GM08714 (cell line): ENCODE data around the gene STIL.
"Not testable (repeated sequence)": the region's sequence is repeated elsewhere in the genome, so short reads cannot be mapped to it uniquely, and the experiment has no call there.

ENCODE experiments used
- H3K4me3 ChIP-seq: fragments of 200-500 bp; sonication (Bioruptor generic); 2 replicates; pipeline ENCODE4 v1.5.1; 2014; ENCODE audit warnings: mild to moderate bottlenecking, low read length, inconsistent platforms
- ZNF274 ChIP-seq: IDR thresholded peaks from 2 replicates; pipeline ENCODE4 v1.6.1; 2012; ENCODE audit warnings: mild to moderate bottlenecking, low read depth, low read length

STIL gene

DNA sequence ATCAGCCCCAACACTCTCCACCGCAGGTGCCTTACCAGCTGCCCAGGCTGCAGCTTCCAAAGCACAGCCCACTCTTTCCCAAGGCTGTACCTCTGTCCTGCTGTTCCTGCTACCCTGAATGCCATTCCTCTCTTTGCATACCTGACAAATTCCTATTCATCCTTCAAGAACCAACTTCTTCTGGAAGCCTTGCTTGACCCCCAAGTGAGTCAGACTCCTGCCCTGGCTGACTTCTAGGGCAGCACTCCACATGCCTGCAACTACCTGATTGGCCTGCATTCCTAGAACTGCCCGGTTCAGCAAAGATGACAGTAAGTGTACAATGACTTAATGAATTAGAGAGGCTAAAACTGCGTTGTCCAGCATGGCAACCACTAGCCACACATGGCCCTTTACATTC, 103.3 kb downstream of the STIL start:
- H3K4me3 ChIP-seq, result no peak overlapping the region
- TF ChIP-seq ZNF274, result no peak

GRCh38 chr1:47209725-47210325, 104.1 kb downstream of the STIL start:
- TF ChIP-seq ZNF274, result no peak
- H3K4me3 ChIP-seq, result no peak overlapping the region

- TF ChIP-seq ZNF274, result no peak
- H3K4me3 ChIP-seq, result no peak overlapping the region
These were observed 104.9 kb downstream of the STIL start for GRCh38 chr1:47209091-47209490.

- no peak for TF ChIP-seq ZNF274
- H3K4me3 ChIP-seq, result no peak overlapping the region
These were observed 105.5 kb downstream of the STIL start for GRCh38 chr1:47208374-47208850.

GRCh38 chr1:47207803-47208373, 106.1 kb downstream of the STIL start:
- TF ChIP-seq ZNF274, result no peak
- H3K4me3 ChIP-seq, result no peak overlapping the region

DNA sequence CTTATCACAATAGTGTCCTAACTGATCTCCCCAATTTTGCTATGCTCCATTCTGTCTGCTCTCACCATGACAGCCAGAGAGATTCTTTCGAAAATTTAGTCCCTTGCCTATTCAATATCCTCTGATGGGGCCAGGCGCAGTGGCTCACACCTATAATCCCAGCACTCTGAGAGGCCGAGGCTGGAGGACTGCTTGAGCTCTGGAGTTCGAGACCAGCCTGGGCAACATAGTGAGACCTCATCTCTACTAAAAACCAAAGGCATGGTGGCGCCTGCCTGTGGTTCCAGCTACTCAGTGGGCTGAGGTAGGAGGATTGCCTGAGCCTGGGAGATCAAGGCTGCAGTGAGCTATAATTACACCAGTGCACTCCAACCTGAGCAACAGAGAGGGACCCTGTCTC, 108.0 kb downstream of the STIL start:
- no peak overlapping the region for H3K4me3 ChIP-seq
- no peak for TF ChIP-seq ZNF274

- H3K4me3 ChIP-seq, result not testable (repeated sequence)
These were observed 110.4 kb downstream of the STIL start for GRCh38 chr1:47203504-47203903.

GRCh38 chr1:47201179-47201578, 112.8 kb downstream of the STIL start:
- TF ChIP-seq ZNF274, result no peak
- H3K4me3 ChIP-seq, result no peak overlapping the region
